CD4-positive, alpha-beta memory T cell (primary cell): ENCODE measurements around the gene VPREB3. TPM values are rescaled to one million over a fixed set of nuclear protein-coding genes. Genes with fewer than 3 reads are reported as not detected.

Experiments used
- CTCF ChIA-PET: fragments of 350-600 bp; sonication (Branson Sonifier 250); formaldehyde crosslinking; loops from one replicate; lab custom pipeline; 2021; ENCODE audit warnings: inconsistent platforms; ENCODE audit not compliant: partially characterized antibody; lab: Charles Lee
- POLR2A ChIA-PET: fragments of 350-600 bp; sonication (Branson Sonifier 250); formaldehyde crosslinking; loops from one replicate; lab custom pipeline; 2021; ENCODE audit not compliant: partially characterized antibody; lab: Charles Lee
- DNase-seq, 5 donors: peaks; one replicate each; pipeline versions ENCODE4 v3.0.0 to v3.0.0-alpha.2; 2020 to 2022; ENCODE audit warnings: mixed read lengths in 1 of 5
- H3K27ac ChIP-seq: one replicate; pipeline ENCODE4 v1.7.0; 2013; ENCODE audit warnings: low read depth, low read length
- H3K27me3 ChIP-seq: 2 replicates; pipeline ENCODE4 v1.7.0; 2013; ENCODE audit warnings: mild to moderate bottlenecking, low read length, moderate library complexity; ENCODE audit not compliant: insufficient read depth
- H3K36me3 ChIP-seq: 2 replicates; pipeline ENCODE4 v1.7.0; 2013; ENCODE audit warnings: mild to moderate bottlenecking, low read length, moderate library complexity; ENCODE audit not compliant: insufficient read depth
- H3K4me1 ChIP-seq: 2 replicates; pipeline ENCODE4 v1.7.0; 2013; ENCODE audit warnings: mild to moderate bottlenecking, low read length, moderate library complexity; ENCODE audit not compliant: insufficient read depth
- H3K4me3 ChIP-seq, 2 donors: one replicate each; pipeline ENCODE4 v1.7.0; 2013; ENCODE audit warnings: low read length in 2 of 2, mild to moderate bottlenecking in 1 of 2
- H3K9me3 ChIP-seq, 2 donors: one replicate each; pipeline ENCODE4 v1.7.0; 2013; ENCODE audit warnings: low read length in 2 of 2, control low read depth in 1 of 2; ENCODE audit not compliant: control insufficient read depth in 1 of 2
- H3K27ac Mint-ChIP-seq, 7 donors: one replicate each; pipeline ENCODE4 v1.8.0; 2020 to 2021; ENCODE audit warnings: mixed read lengths in 7 of 7, mild to moderate bottlenecking in 6 of 7, inconsistent platforms in 3 of 7, moderate library complexity in 3 of 7
- H3K27me3 Mint-ChIP-seq, 2 donors: one replicate each; pipeline ENCODE4 v1.8.0; 2020 to 2021; ENCODE audit warnings: mixed read lengths in 2 of 2
- H3K36me3 Mint-ChIP-seq, 2 donors: one replicate each; pipeline ENCODE4 v1.8.0; 2020 to 2021; ENCODE audit warnings: mixed read lengths in 2 of 2, inconsistent platforms in 1 of 2, mild to moderate bottlenecking in 1 of 2
- H3K4me1 Mint-ChIP-seq, 4 donors: one replicate each; pipeline ENCODE4 v1.8.0; 2020 to 2021; ENCODE audit warnings: mixed read lengths in 4 of 4, mild to moderate bottlenecking in 1 of 4
- H3K4me3 Mint-ChIP-seq, 8 donors: one replicate each; pipeline ENCODE4 v1.8.0; 2020 to 2021; ENCODE audit warnings: mixed read lengths in 8 of 8, mild to moderate bottlenecking in 7 of 8, moderate library complexity in 6 of 8, inconsistent platforms in 3 of 8
- H3K9me3 Mint-ChIP-seq, 8 donors: one replicate each; pipeline ENCODE4 v1.8.0; 2020 to 2021; ENCODE audit warnings: mixed read lengths in 8 of 8, mild to moderate bottlenecking in 5 of 8, inconsistent platforms in 3 of 8, moderate library complexity in 1 of 8
- intact Hi-C: fragments of 100-400 bp; cut with micrococcal nuclease; formaldehyde crosslinking; loops from one replicate; pipeline ENCODE4 v1.15.1; 2023
- polyA plus RNA-seq, 2 donors: library from polyadenylated mRNA; unstranded; fragments of 300-500 nt; fragmentation: Illumina TruSeq; gene quantifications; one replicate each; pipeline ENCODE4 v1.2.3, GENCODE V29; 2021
- total RNA-seq, 2 experiments: library from RNA; stranded (reverse); gene quantifications; one replicate each; pipeline ENCODE4 v1.2.3, GENCODE V29; 2021

VPREB3 gene, protein sequence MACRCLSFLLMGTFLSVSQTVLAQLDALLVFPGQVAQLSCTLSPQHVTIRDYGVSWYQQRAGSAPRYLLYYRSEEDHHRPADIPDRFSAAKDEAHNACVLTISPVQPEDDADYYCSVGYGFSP
- not detected for total RNA-seq
- polyA plus RNA-seq: 1 to 10 TPM; 1.2 to 5.5 TPM

DNA sequence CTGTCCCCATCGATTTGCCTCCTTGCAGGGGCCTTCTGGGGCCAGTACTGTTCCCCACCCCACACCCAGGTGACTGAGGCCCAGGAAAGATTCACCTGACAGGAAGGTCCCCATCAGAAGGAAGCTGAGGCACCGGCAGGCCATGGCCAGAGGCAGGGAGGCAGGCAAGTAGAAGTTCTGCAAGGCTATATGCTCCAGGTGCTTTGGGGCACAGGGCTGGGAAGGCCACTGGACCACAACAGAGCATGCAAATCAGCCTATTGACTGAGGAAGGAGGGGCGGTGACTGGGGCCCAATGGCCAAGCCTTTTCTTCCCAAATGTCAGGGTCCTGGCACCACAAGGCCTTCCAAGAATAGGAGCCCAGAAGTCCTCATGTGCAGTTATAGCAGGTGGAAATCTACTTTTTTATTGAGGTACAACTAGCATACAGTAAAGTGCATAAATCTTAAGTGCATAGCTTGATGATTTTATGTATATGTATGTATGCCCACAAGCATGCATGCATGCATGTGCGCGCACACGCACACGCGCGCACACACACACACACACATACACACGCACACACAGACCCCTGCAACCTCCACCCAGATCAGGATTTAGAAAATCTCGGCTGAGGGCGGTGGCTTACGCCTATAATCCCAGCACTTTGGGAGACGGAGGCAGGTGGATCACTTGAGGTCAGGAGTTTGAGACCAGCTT lies at the start of gene VPREB3:
VPREB3 (minus strand) TSS at position 206 of the 700 bp plus-strand sequence; CDS start at position 144, 62 bp downstream.
- Histone ChIP-seq H3K4me3 (no peak within 1 kb of the TSS), H3K36me3 (no peaks in the 10 kb centered on the region), H3K27me3 (no peaks in the 10 kb centered on the region), H3K27ac (no peak within 1 kb of the TSS), H3K4me1 (peaks cover 13% of the 10 kb centered on the region), H3K9me3 (no peaks in the 10 kb centered on the region)
- H3K9me3 Mint-ChIP-seq: no peaks in the 10 kb centered on the region
- ChIA-PET CTCF (no interaction called here), POLR2A (interaction anchor here (0.7 to 1.3 kb wide), 2 partner anchors 9 to 38 kb away, joined by 3 read pairs; no protein-coding TSS in a partner anchor)
- H3K27ac Mint-ChIP-seq: peak within 1 kb of the TSS in 3 of 7 donors; percentile 27 to 74 (median 61)
- no peaks in the 10 kb centered on the region for H3K27me3 Mint-ChIP-seq
- intact Hi-C loops: loop anchor here (5.0 kb wide), 1 partner anchor 37 kb away; no protein-coding TSS in a partner anchor
- no peaks in the 10 kb centered on the region for H3K36me3 Mint-ChIP-seq
- peaks cover 7 to 21% (median 12%) of the 10 kb centered on the region in 4 donors for H3K4me1 Mint-ChIP-seq
- H3K4me3 Mint-ChIP-seq: peak within 1 kb of the TSS in 2 of 8 donors; percentile 39 to 68
- DNase-seq: no peak

- Histone ChIP-seq H3K9me3 (no peaks in the 10 kb centered on the region), H3K36me3 (peaks cover 63% of the 10 kb centered on the region), H3K4me3 (no peak overlapping the region), H3K4me1 (no peaks in the 10 kb centered on the region), H3K27ac (no peak overlapping the region), H3K27me3 (no peaks in the 10 kb centered on the region)
- H3K36me3 Mint-ChIP-seq: peaks cover 62 to 72% of the 10 kb centered on the region in 2 donors
- intact Hi-C loops: no loop called here
- DNase-seq: no peak
- H3K27ac Mint-ChIP-seq: peak overlapping the region in 2 of 7 donors; percentile 36 to 47
- no peaks in the 10 kb centered on the region for H3K9me3 Mint-ChIP-seq
- ChIA-PET POLR2A (no interaction called here), CTCF (no interaction called here)
- no peak overlapping the region for H3K4me3 Mint-ChIP-seq
- H3K27me3 Mint-ChIP-seq: no peaks in the 10 kb centered on the region
- H3K4me1 Mint-ChIP-seq: no peaks in the 10 kb centered on the region
Observed at GRCh38 chr22:23803001-23803819, 49.0 kb upstream of the VPREB3 start.

DNA sequence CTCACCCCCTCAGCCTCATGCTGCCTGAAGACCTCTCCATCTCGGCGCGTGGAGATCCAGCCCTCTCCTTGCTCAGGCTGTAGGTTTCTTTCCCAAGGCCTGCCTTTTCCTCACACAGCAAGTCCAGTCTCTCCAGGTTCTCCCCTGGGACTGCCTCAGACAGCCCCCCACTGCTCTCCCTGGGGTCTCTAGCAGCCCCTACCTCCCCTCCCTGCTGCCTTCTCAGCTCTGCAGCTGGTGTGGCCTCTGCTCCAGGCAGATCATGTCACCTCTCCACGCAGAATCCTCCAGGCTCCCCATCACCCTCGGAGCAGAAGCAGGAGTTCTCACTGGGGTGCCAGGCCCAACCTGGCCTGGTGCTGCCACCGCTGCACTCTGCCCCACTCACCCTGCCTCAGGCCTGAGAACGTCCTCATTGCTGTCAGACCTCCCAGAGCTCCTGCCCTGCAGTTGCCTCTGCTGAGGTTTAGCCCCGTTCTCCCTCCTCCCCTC lies 47.7 kb upstream of the VPREB3 start:
- POLR2A ChIA-PET: interaction anchor here (0.6 to 1.3 kb wide), 2 partner anchors 12 to 13 kb away, joined by 3 read pairs; no protein-coding TSS in a partner anchor
- Histone ChIP-seq H3K4me1 (no peaks in the 10 kb centered on the region), H3K4me3 (no peak overlapping the region), H3K27me3 (no peaks in the 10 kb centered on the region), H3K9me3 (no peaks in the 10 kb centered on the region), H3K36me3 (peaks cover 60% of the 10 kb centered on the region), H3K27ac (no peak overlapping the region)
- Mint-ChIP-seq H3K4me3 (no peak overlapping the region), H3K9me3 (no peaks in the 10 kb centered on the region), H3K4me1 (no peaks in the 10 kb centered on the region), H3K27me3 (no peaks in the 10 kb centered on the region), H3K36me3 (peaks cover 58 to 71% of the 10 kb centered on the region in 2 donors), H3K27ac (peak overlapping the region in 2 of 7 donors; percentile 53 to 75)
- no peak for DNase-seq
- CTCF ChIA-PET: no interaction called here
- intact Hi-C loops: no loop called here

GRCh38 chr22:23801238-23801821 lies 47.1 kb upstream of the VPREB3 start:
- no peaks in the 10 kb centered on the region for H3K9me3 Mint-ChIP-seq
- POLR2A ChIA-PET: interaction anchor here (0.6 to 1.3 kb wide), 2 partner anchors 13 kb away, joined by 3 read pairs; no protein-coding TSS in a partner anchor
- CTCF ChIA-PET: no interaction called here
- no peak overlapping the region for H3K27ac ChIP-seq
- H3K4me1 ChIP-seq: no peaks in the 10 kb centered on the region
- H3K36me3 Mint-ChIP-seq: peaks cover 55 to 73% of the 10 kb centered on the region in 2 donors
- no peaks in the 10 kb centered on the region for H3K27me3 ChIP-seq
- peaks cover 62% of the 10 kb centered on the region for H3K36me3 ChIP-seq
- intact Hi-C loops: no loop called here
- H3K9me3 ChIP-seq: no peaks in the 10 kb centered on the region
- peak overlapping the region in 2 of 7 donors; percentile 24 to 55 for H3K27ac Mint-ChIP-seq
- H3K4me3 ChIP-seq: no peak overlapping the region
- no peak for DNase-seq
- H3K27me3 Mint-ChIP-seq: no peaks in the 10 kb centered on the region
- no peaks in the 10 kb centered on the region for H3K4me1 Mint-ChIP-seq
- no peak overlapping the region for H3K4me3 Mint-ChIP-seq

DNA sequence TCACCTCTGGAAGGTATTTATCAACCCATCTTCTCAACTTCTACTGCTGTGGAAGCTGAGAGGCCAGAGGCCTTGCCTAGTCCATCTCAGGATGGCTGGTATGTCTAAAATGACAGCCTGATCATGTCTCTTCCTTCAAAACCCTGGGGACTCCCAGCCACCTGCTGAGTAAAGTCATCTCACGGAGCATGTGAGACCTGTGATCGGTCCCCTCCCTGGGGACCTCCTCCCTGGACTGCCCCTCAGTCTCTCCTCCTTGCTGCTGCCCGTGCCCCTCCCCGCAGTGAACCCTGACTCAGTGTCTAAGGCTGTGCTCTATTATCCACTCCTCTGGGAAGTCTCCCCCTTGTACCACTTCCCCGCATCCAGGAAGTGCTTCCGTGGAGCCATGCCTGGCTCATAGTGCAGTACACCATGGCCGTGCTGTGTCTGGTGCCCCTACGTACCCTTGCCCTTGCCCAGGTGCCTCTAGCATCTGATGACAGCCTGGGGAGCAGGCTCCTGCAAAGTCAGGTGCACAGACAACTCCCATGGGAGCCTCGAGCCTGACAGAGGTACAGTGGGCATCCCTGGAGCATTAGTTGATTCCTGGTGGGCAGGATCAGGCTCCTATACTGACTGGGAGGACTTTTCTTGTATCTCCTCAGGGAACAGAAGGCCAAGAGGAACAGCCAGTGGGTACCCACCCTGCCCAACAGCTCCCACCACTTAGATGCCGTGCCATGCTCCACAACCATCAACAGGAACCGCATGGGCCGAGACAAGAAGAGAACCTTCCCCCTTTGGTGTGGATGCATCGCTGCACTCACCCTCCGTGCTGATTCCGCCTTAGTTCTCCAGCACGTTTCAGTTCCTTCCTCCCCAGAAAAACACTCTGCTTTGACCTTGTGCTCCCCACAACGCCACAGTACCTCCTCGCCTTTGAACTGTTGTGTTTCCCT lies 46.3 kb upstream of the VPREB3 start:
- DNase-seq: no peak
- Histone ChIP-seq H3K36me3 (peaks cover 60% of the 10 kb centered on the region), H3K27me3 (no peaks in the 10 kb centered on the region), H3K27ac (no peak overlapping the region), H3K4me3 (no peak overlapping the region), H3K4me1 (no peaks in the 10 kb centered on the region), H3K9me3 (no peaks in the 10 kb centered on the region)
- H3K27ac Mint-ChIP-seq: peak overlapping the region in 1 of 7 donors; percentile 55
- no peaks in the 10 kb centered on the region for H3K4me1 Mint-ChIP-seq
- POLR2A ChIA-PET: no interaction called here
- intact Hi-C loops: no loop called here
- no peaks in the 10 kb centered on the region for H3K9me3 Mint-ChIP-seq
- no peaks in the 10 kb centered on the region for H3K27me3 Mint-ChIP-seq
- H3K4me3 Mint-ChIP-seq: no peak overlapping the region
- H3K36me3 Mint-ChIP-seq: peaks cover 48 to 73% of the 10 kb centered on the region in 2 donors
- CTCF ChIA-PET: no interaction called here

- Histone ChIP-seq H3K4me3 (no peak overlapping the region), H3K27ac (no peak overlapping the region), H3K4me1 (no peaks in the 10 kb centered on the region), H3K27me3 (no peaks in the 10 kb centered on the region), H3K36me3 (peaks cover 44% of the 10 kb centered on the region), H3K9me3 (no peaks in the 10 kb centered on the region)
- DNase-seq: no peak
- ChIA-PET POLR2A (no interaction called here), CTCF (no interaction called here)
- Mint-ChIP-seq H3K4me1 (peaks cover 4 to 11% (median 8%) of the 10 kb centered on the region in 4 donors), H3K36me3 (peaks cover 33 to 64% of the 10 kb centered on the region in 2 donors), H3K4me3 (no peak overlapping the region), H3K27ac (no peak overlapping the region), H3K9me3 (no peaks in the 10 kb centered on the region), H3K27me3 (no peaks in the 10 kb centered on the region)
- intact Hi-C loops: no loop called here
Observed at GRCh38 chr22:23796461-23796860, 42.2 kb upstream of the VPREB3 start.
